Adrenal gland (tissue), 12 donors: Measurements from ENCODE around the gene SFT2D3. TPM values are rescaled to one million over a fixed set of nuclear protein-coding genes. Genes with fewer than 3 reads are reported as not detected.

ENCODE experiments used
- DNase-seq, 7 donors: peaks; one replicate each; pipeline ENCODE4 v3.0.0-alpha.2; 2019 to 2020
- H3K27ac ChIP-seq, 5 donors: fragments of 200-600 bp; sonication (generic) in 4 of 5; 1 replicate in 3 of 5; 2 replicates in 2 of 5; pipeline versions ENCODE4 v1.5.1 to v1.8.0; 2016 to 2020; ENCODE audit warnings: mild to moderate bottlenecking in 1 of 5
- H3K27me3 ChIP-seq: fragments of 200-600 bp; 2 replicates; pipeline ENCODE4 v1.8.0; 2021
- H3K36me3 ChIP-seq, 2 donors: fragments of 200-600 bp; replicated peaks in 1 of 2; 1 replicate in 1 of 2; 2 replicates in 1 of 2; pipeline versions ENCODE4 v1.5.1 to v1.8.0; 2018 to 2022
- H3K4me1 ChIP-seq, 2 donors: fragments of 200-600 bp; replicated peaks in 1 of 2; 1 replicate in 1 of 2; 2 replicates in 1 of 2; pipeline versions ENCODE4 v1.5.1 to v1.8.0; 2018 to 2021
- H3K4me3 ChIP-seq, 4 donors: fragments of 200-600 bp; sonication (generic) in 3 of 4; one replicate each; pipeline ENCODE4 v1.5.1; 2016 to 2018
- H3K9me3 ChIP-seq, 3 donors: fragments of 200-600 bp; sonication (generic) in 1 of 3; replicated peaks in 1 of 3; 1 replicate in 2 of 3; 2 replicates in 1 of 3; pipeline versions ENCODE4 v1.5.1 to v1.8.0; 2016 to 2021
- CTCF ChIP-seq, 6 experiments: fragments of 450-650 bp in 4 of 6; fragments of 200-600 bp in 2 of 6; sonication (generic) in 1 of 6; IDR thresholded peaks; 1 replicate in 5 of 6; 2 replicates in 1 of 6; pipeline versions ENCODE4 v1.5.1 to v1.8.0; 2016 to 2021; ENCODE audit warnings: antibody characterized with exemption in 6 of 6, mild to moderate bottlenecking in 2 of 6, moderate library complexity in 1 of 6
- POLR2A ChIP-seq, 2 donors: fragments of 450-650 bp; IDR thresholded peaks; one replicate each; pipeline ENCODE4 v1.6.1; 2017; ENCODE audit warnings: antibody characterized with exemption in 2 of 2, mild to moderate bottlenecking in 2 of 2, moderate library complexity in 1 of 2
- WGBS, 4 donors: extraction: QIAGEN DNeasy Blood & Tissue Kit in 2 of 4; methylation state at CpG; one replicate each; pipeline versions ENCODE4 v1.1.5 to v1.1.7; 2013 to 2017; 5-methylcytosine and 5-hydroxymethylcytosine counted together
- intact Hi-C, 2 donors: fragments of 100-400 bp; cut with DNase I; formaldehyde crosslinking; loops; one replicate each; pipeline versions ENCODE4 v1.14.1 to v1.15.0; 2022 to 2023
- polyA plus RNA-seq, 3 donors: library from polyadenylated mRNA; stranded (reverse); fragments of 200-250 nt in 2 of 3; fragments of 350-450 nt in 1 of 3; fragmentation: Illumina TruSeq in 1 of 3; extraction: RNeasy Lipid Tissue Mini Kit (QIAGEN cat#74804) in 1 of 3; gene quantifications; one replicate each; pipeline ENCODE4 v1.2.3, GENCODE V29; 2013 to 2014
- total RNA-seq, 9 donors: library from RNA; depleted of rRNA in 4 of 9; stranded (reverse); fragments of >200 nt in 4 of 9; fragments of 120-200 nt in 1 of 9; fragmentation: NEBNext Ultra II Directional in 1 of 9; extraction: Animal tissue kit (Norgen Biotek cat#: 25700) in 1 of 9; gene quantifications; one replicate each; pipeline versions ENCODE4 v1.1.0 to v1.2.4, GENCODE V29; 2013 to 2023
- donor health status: healthy with polysubstance abuse.
- donor health status: Bipolar disorder and iron deficiency.
- donor health status: DM: yes; HTN: yes; CAD: no.
- donor health status: DM: no; HTN: no; CAD: no.
- donor health status: DM: no; HTN: no; CAD: no.
- donor health status: DM: yes; HTN: yes; CAD: no.

Gene SFT2D3
- total and polyA plus RNA-seq, 12 donors = 4.3 to 12.2 (median 6.4) TPM

DNA sequence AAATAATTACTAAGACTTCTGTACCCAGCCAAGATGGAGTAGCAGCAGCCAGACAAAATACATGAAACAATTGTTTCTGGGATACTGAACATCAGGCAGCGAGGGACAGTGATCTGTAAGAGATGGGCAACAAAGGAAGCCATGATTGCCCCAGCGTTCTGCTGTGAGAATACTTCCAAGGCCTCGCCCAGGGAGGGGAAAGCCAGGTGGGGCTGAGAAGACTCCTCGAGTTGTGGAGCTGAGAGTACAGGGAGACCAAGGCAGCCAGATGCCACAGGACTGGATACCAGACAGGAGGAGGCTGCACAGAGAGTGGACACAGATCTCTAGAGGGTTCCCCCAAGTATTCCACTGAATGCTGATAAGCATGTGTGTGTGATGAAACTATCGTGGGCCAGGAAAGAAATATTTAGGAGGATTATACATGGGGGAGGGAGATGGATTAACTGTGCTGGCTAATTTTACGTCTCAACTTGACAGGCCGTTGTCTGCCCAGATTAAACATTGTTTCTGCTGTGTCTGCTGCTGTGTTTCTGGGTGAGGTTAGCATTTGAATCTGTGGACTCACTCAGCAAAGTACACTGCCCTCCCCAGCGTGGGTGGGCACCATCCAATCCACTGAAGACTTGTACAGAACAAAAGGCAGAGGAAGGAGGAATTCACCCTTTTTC, 15.8 kb upstream of the SFT2D3 start:
- intact Hi-C loops = no loop called here
- peak in 1 of 7 donors; percentile 40 for DNase-seq
- H3K27me3 ChIP-seq = no peaks in the 10 kb centered on the region
- H3K9me3 ChIP-seq = no peaks in the 10 kb centered on the region
- H3K4me1 ChIP-seq = peaks cover 0 to 5% of the 10 kb centered on the region in 2 donors
- no peaks in the 10 kb centered on the region for H3K36me3 ChIP-seq
- H3K27ac ChIP-seq = no peak overlapping the region
- TF ChIP-seq CTCF (IDR thresholded peaks at IDR 0.05) (no peak), POLR2A (IDR thresholded peaks at IDR 0.05) (no peak)
- 79 to 87% (median 85%) methylated on average over 8 of the region's 8 CpGs for WGBS, 4 donors
- no peak overlapping the region for H3K4me3 ChIP-seq

- WGBS, 4 donors = 60 to 82% (median 71%) methylated on average over 1 of the region's 1 CpG
- intact Hi-C loops = no loop called here
- H3K27ac ChIP-seq = no peak overlapping the region
- H3K4me1 ChIP-seq = no peaks in the 10 kb centered on the region
- TF ChIP-seq CTCF (IDR thresholded peaks at IDR 0.05) = no peak
- no peak for TF ChIP-seq POLR2A (IDR thresholded peaks at IDR 0.05)
- H3K27me3 ChIP-seq = no peaks in the 10 kb centered on the region
- no peaks in the 10 kb centered on the region for H3K9me3 ChIP-seq
- DNase-seq = no peak
- H3K36me3 ChIP-seq = no peaks in the 10 kb centered on the region
- H3K4me3 ChIP-seq = no peak overlapping the region
Observed at GRCh38 chr2:127688405-127688804, 12.9 kb upstream of the SFT2D3 start.

DNA sequence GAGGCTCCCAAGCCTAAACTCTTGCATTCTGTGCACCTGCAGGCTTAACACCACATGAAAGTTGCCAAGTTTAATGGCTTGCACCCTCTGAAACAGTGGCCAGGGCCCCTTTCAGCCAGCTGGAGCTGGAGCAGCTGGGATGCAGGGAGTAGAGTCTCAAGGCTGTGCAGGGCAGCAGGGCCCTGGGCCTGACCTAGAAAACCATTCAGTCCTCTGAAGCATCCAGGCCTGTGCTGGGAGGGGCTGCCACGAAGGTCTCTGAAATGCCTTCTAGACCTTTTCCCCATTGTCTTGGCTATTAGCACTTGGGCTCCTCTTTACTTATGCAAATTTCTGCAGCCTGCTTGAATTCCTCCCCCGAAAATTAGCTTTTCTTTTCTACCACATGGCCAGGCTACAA, 10.6 kb upstream of the SFT2D3 start:
- no peak overlapping the region for H3K4me3 ChIP-seq
- no peaks in the 10 kb centered on the region for H3K9me3 ChIP-seq
- no peaks in the 10 kb centered on the region for H3K36me3 ChIP-seq
- peaks cover 7% of the 10 kb centered on the region in 2 donors for H3K4me1 ChIP-seq
- no peak for DNase-seq
- H3K27ac ChIP-seq = no peak overlapping the region
- 83 to 86% (median 85%) methylated on average over 2 of the region's 2 CpGs for WGBS, 4 donors
- H3K27me3 ChIP-seq = no peaks in the 10 kb centered on the region
- intact Hi-C loops = no loop called here
- TF ChIP-seq POLR2A (IDR thresholded peaks at IDR 0.05) (no peak), CTCF (IDR thresholded peaks at IDR 0.05) (no peak)

DNA sequence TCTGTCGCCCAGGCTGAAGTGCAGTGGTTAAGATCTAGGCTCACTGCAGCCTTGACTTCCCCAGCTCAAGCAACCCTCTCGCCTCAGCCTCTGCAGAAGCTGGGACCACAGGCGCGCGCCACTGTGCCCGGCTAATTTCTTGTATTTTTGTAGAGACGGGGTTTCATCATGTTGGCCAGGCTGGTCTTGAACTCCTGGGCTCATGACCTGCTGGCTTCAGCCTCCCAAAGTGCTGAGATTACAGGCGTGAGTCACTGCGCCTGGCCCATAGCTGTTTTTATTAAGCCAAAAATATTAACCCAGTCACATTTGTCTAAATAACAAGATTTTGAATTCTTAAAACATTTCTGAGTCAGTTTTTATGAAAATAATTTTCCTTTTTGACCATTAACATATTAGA, 6.3 kb upstream of the SFT2D3 start:
- intact Hi-C loops = no loop called here
- 73 to 86% (median 85%) methylated on average over 9 of the region's 9 CpGs for WGBS, 4 donors
- no peaks in the 10 kb centered on the region for H3K36me3 ChIP-seq
- no peak overlapping the region for H3K27ac ChIP-seq
- peak in 2 of 7 donors; percentile 43 to 47 for DNase-seq
- TF ChIP-seq POLR2A (IDR thresholded peaks at IDR 0.05) (no peak), CTCF (IDR thresholded peaks at IDR 0.05) (no peak)
- peaks cover 10 to 11% of the 10 kb centered on the region in 2 donors for H3K4me1 ChIP-seq
- no peaks in the 10 kb centered on the region for H3K9me3 ChIP-seq
- peak overlapping the region in 1 of 4 donors; percentile 33 for H3K4me3 ChIP-seq
- no peaks in the 10 kb centered on the region for H3K27me3 ChIP-seq
